A549 (cell line): ENCODE data around the gene ZNF280B. TPM values are rescaled to one million over a fixed set of nuclear protein-coding genes. Genes with fewer than 3 reads are reported as not detected.

Experiments
- ATAC-seq, 2 experiments: fragments of 200-7000 bp in 1 of 2; fragments of >200 bp in 1 of 2; cut with Nextera tagmentation in 1 of 2; cut with Tn5 transposase in 1 of 2; 3 replicates each; pipeline versions ENCODE4 v1.8.0 to v1.9.1; 2018 to 2020; ENCODE audit warnings: mild to moderate bottlenecking in 1 of 2, moderate library complexity in 1 of 2
- CTCF ChIA-PET: fragments of 300-600 bp; sonication (Branson Sonifier 250); formaldehyde crosslinking; extraction: SDS; loops from one replicate; lab custom pipeline; 2021; ENCODE audit warnings: antibody characterized with exemption, inconsistent platforms; lab: Yijun Ruan, JAX
- POLR2A ChIA-PET: fragments of 350-600 bp; formaldehyde crosslinking; extraction: SDS; loops from one replicate; lab custom pipeline; 2021; ENCODE audit warnings: antibody characterized with exemption, inconsistent platforms; lab: Yijun Ruan, JAX
- DNase-seq, 2 experiments: peaks; one replicate each; pipeline versions ENCODE4 v3.0.0 to v3.0.0-alpha.2; 2011 to 2016; ENCODE audit warnings: low read depth in 1 of 2, low spot score in 1 of 2
- FAIRE-seq: peaks from 2 replicates; lab custom pipeline; 2011; peaks lifted over from hg19 to GRCh38; lab: Jason Lieb, UNC
- H3K27ac ChIP-seq, 2 experiments: fragments of >200 bp; sonication (Bioruptor Twin); formaldehyde crosslinking; 3 replicates each; pipeline ENCODE4 v1.5.1; 2016 to 2017
- H3K4me1 ChIP-seq: fragments of >200 bp; sonication (Bioruptor Twin); formaldehyde crosslinking; 3 replicates; pipeline ENCODE4 v1.6.1; 2016
- H3K4me2 ChIP-seq: fragments of >200 bp; sonication (Bioruptor Twin); formaldehyde crosslinking; 3 replicates; pipeline ENCODE4 v1.6.1; 2016
- H3K4me3 ChIP-seq: fragments of >200 bp; sonication (Bioruptor Twin); formaldehyde crosslinking; 3 replicates; pipeline ENCODE4 v1.5.1; 2016
- H3K9me3 ChIP-seq: fragments of >200 bp; sonication (Bioruptor Twin); formaldehyde crosslinking; 3 replicates; pipeline ENCODE4 v1.6.1; 2016
- BHLHE40 ChIP-seq: IDR thresholded peaks from 2 replicates; pipeline ENCODE4 v1.6.1; 2012; ENCODE audit warnings: low read depth, low read length, inconsistent platforms
- ESRRA ChIP-seq: fragments of 150-350 bp; IDR thresholded peaks from 2 replicates; pipeline ENCODE4 v1.6.1; 2014; ENCODE audit warnings: mild to moderate bottlenecking, low read length, borderline replicate concordance
- GATA3 ChIP-seq: IDR thresholded peaks from 2 replicates; pipeline ENCODE4 v1.6.1; 2012; ENCODE audit warnings: borderline replicate concordance
- HOXB5 ChIP-seq: fragments of 250-450 bp; sonication (Bioruptor Pico); IDR thresholded peaks from 2 replicates; pipeline ENCODE4 v1.5.0; 2020; ENCODE audit warnings: mild to moderate bottlenecking, moderate library complexity
- KDM1A ChIP-seq: fragments of 200-600 bp; sonication (generic); IDR thresholded peaks from 2 replicates; pipeline ENCODE4 v1.6.1; 2016; ENCODE audit warnings: low read depth, mild to moderate bottlenecking
- MAZ ChIP-seq: fragments of 150-350 bp; IDR thresholded peaks from 2 replicates; pipeline ENCODE4 v1.6.1; 2014; ENCODE audit warnings: antibody characterized with exemption, low read depth, low read length, borderline replicate concordance
- MYC ChIP-seq: IDR thresholded peaks from 2 replicates; pipeline ENCODE4 v1.6.1; 2012; ENCODE audit warnings: mild to moderate bottlenecking, inconsistent platforms, low read length, improper control_type of control experiment, borderline replicate concordance
- NPAS2 ChIP-seq: fragments of 250-450 bp; sonication (Bioruptor Pico); IDR thresholded peaks from 2 replicates; pipeline ENCODE4 v1.8.0; 2022; ENCODE audit warnings: mild to moderate bottlenecking, moderate library complexity, borderline replicate concordance
- NR3C1 ChIP-seq: fragments of >200 bp; sonication (Bioruptor Twin); formaldehyde crosslinking; IDR thresholded peaks from 3 replicates; pipeline ENCODE4 v1.6.1; 2017
- POLR2A ChIP-seq: IDR thresholded peaks from 2 replicates; pipeline ENCODE4 v1.6.1; 2012; ENCODE audit warnings: mild to moderate bottlenecking, low read length
- RARB ChIP-seq: fragments of 250-450 bp; sonication (Bioruptor Pico); IDR thresholded peaks from 2 replicates; pipeline ENCODE4 v1.8.0; 2021; ENCODE audit warnings: mild to moderate bottlenecking, moderate library complexity
- SREBF2 ChIP-seq: fragments of 450-650 bp; IDR thresholded peaks from 2 replicates; pipeline ENCODE4 v1.6.1; 2014; ENCODE audit warnings: mild to moderate bottlenecking, moderate library complexity
- TP53 ChIP-seq: fragments of 250-450 bp; sonication (Bioruptor Pico); IDR thresholded peaks from 2 replicates; pipeline ENCODE4 v1.5.0; 2021; ENCODE audit warnings: mild to moderate bottlenecking, moderate library complexity
- ZC3H11A ChIP-seq: fragments of 450-650 bp; IDR thresholded peaks from 2 replicates; pipeline ENCODE4 v1.6.1; 2014; ENCODE audit warnings: antibody characterized with exemption, mild to moderate bottlenecking
- ZFP36 ChIP-seq: fragments of 450-650 bp; IDR thresholded peaks from 2 replicates; pipeline ENCODE4 v1.6.1; 2014; ENCODE audit warnings: borderline replicate concordance; ENCODE audit not compliant: partially characterized antibody
- ZSCAN20 ChIP-seq: fragments of 250-450 bp; sonication (Bioruptor Pico); IDR thresholded peaks from 2 replicates; pipeline ENCODE4 v1.8.0; 2022; ENCODE audit warnings: mild to moderate bottlenecking, moderate library complexity
- WGBS: methylation state at CpG from one replicate; pipeline ENCODE4 v1.1.6; 2017; ENCODE audit errors: missing lambda C conversion rate; 5-methylcytosine and 5-hydroxymethylcytosine counted together
- polyA plus RNA-seq, 4 experiments: library from polyadenylated mRNA; depleted of rRNA in 3 of 4; stranded (reverse); fragments of >200 nt; fragmentation: RNase III in 1 of 4; extraction: RNeasy Plus Mini Kit Qiagen cat#74134 plus additional on column Dnase treatment in 1 of 4; gene quantifications; 2 replicates in 3 of 4; 3 replicates in 1 of 4; pipeline ENCODE4 v1.2.3, GENCODE V29; 2011 to 2017
- TF ChIP-seq, protein P1 (sequence below): IDR thresholded peaks from 2 replicates; pipeline ENCODE4 v1.6.1; 2012
- TF ChIP-seq, protein P2 (sequence below): fragments of 450-650 bp; IDR thresholded peaks from 2 replicates; pipeline ENCODE4 v1.6.1; 2014; ENCODE audit warnings: antibody characterized with exemption
- TF ChIP-seq, protein P3 (sequence below): fragments of >200 bp; sonication (Bioruptor Twin); formaldehyde crosslinking; IDR thresholded peaks from 2 replicates; pipeline ENCODE4 v1.6.1; 2016
- TF ChIP-seq, protein P4 (sequence below): fragments of >200 bp; sonication (Bioruptor Twin); formaldehyde crosslinking; IDR thresholded peaks from 3 replicates; pipeline ENCODE4 v1.6.1; 2016
- TF ChIP-seq, protein P5 (sequence below): IDR thresholded peaks from 2 replicates; pipeline ENCODE4 v1.6.1; 2012
- TF ChIP-seq, protein P6 (sequence below): fragments of 200-600 bp; sonication (generic); IDR thresholded peaks from 2 replicates; pipeline ENCODE4 v1.6.1; 2016; ENCODE audit warnings: antibody characterized with exemption, mild to moderate bottlenecking, moderate library complexity

ZNF280B gene
- polyA plus RNA-seq, 2 of the 4 experiments (the other 2 are of a cell fraction): 2.3 to 5.1 TPM

DNA sequence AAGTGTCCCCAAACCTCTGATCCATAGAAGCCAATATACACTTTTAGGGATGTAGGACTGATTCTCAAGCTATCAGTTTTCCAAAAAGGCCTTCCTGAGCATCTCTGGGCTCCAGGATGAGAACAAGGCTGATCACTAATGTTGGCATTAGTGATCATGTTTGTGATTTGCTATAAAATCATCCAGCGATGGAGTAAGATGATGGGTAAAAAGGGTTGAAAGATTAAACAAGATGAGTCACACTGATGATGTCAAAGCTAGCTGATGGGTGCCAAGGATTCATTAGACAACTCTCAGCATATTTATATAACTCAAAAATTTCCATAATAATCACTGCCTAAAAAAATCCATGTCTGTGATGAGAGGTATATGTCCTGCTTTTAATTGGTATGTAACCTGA lies 42.8 kb downstream of the ZNF280B start:
- WGBS: 6% methylated on average over 1 of the region's 1 CpG
- ATAC-seq: no peak
- POLR2A ChIA-PET: interaction anchor here (1.1 kb wide), 1 partner anchor 418 kb away, joined by 3 read pairs; no protein-coding TSS in a partner anchor
- H3K27ac ChIP-seq: no peak overlapping the region
- no peak for TF ChIP-seq TP53 (CRISPR knock-in tag)
- no peak for TF ChIP-seq NPAS2
- TF ChIP-seq GATA3: no peak
- TF ChIP-seq, protein P1, sequence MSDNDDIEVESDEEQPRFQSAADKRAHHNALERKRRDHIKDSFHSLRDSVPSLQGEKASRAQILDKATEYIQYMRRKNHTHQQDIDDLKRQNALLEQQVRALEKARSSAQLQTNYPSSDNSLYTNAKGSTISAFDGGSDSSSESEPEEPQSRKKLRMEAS: no peak
- TF ChIP-seq, protein P2, sequence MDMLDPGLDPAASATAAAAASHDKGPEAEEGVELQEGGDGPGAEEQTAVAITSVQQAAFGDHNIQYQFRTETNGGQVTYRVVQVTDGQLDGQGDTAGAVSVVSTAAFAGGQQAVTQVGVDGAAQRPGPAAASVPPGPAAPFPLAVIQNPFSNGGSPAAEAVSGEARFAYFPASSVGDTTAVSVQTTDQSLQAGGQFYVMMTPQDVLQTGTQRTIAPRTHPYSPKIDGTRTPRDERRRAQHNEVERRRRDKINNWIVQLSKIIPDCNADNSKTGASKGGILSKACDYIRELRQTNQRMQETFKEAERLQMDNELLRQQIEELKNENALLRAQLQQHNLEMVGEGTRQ: no peak
- TF ChIP-seq, protein P3, sequence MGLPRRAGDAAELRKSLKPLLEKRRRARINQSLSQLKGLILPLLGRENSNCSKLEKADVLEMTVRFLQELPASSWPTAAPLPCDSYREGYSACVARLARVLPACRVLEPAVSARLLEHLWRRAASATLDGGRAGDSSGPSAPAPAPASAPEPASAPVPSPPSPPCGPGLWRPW: no peak
- no peak for TF ChIP-seq SREBF2
- no peak for TF ChIP-seq ZSCAN20 (CRISPR knock-in tag)
- TF ChIP-seq, protein P4, sequence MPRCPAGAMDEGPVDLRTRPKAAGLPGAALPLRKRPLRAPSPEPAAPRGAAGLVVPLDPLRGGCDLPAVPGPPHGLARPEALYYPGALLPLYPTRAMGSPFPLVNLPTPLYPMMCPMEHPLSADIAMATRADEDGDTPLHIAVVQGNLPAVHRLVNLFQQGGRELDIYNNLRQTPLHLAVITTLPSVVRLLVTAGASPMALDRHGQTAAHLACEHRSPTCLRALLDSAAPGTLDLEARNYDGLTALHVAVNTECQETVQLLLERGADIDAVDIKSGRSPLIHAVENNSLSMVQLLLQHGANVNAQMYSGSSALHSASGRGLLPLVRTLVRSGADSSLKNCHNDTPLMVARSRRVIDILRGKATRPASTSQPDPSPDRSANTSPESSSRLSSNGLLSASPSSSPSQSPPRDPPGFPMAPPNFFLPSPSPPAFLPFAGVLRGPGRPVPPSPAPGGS: no peak
- TF ChIP-seq RARB: no peak
- TF ChIP-seq, all 56 proteins: peak for 0
- CTCF ChIA-PET: interaction anchor here (0.9 to 4.8 kb wide), 10 partner anchors 8 to 491 kb away, joined by 3 to 58 read pairs (median 4); no protein-coding TSS in a partner anchor
- FAIRE-seq (no peak), DNase-seq (no peak)
- H3K9me3 ChIP-seq: no peaks in the 10 kb centered on the region
- no peak overlapping the region for H3K4me2 ChIP-seq
- H3K4me3 ChIP-seq: no peak overlapping the region
- H3K4me1 ChIP-seq: no peaks in the 10 kb centered on the region

DNA sequence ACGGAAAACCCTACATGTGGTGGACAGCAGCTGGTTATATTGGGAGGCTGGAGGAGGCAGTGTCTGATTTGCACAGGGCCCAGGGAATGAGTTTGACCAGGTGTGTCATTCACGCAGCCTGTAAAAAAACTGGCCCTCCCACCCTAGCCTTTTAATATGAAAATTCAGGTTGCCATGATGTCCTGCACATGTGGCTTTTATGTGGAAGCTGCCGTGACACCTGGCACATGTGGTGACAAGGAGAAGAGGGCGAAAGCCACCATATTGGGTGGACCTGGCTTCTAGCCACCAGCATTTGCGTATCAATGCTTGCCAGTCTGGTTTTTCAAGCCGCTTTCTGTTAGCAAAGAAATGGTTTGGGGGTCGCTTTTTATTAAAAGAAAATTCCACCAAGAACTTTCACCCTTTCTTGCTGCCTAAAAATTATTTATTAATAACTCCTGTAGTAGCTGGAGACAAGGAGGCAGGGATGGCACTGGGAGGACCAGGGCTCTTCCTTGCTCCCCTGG lies 43.4 kb downstream of the ZNF280B start:
- no peaks in the 10 kb centered on the region for H3K4me1 ChIP-seq
- TF ChIP-seq KDM1A: no peak
- TF ChIP-seq NR3C1: no peak
- TF ChIP-seq, protein P5, sequence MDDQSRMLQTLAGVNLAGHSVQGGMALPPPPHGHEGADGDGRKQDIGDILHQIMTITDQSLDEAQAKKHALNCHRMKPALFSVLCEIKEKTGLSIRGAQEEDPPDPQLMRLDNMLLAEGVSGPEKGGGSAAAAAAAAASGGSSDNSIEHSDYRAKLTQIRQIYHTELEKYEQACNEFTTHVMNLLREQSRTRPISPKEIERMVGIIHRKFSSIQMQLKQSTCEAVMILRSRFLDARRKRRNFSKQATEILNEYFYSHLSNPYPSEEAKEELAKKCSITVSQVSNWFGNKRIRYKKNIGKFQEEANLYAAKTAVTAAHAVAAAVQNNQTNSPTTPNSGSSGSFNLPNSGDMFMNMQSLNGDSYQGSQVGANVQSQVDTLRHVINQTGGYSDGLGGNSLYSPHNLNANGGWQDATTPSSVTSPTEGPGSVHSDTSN: no peak
- no peak for TF ChIP-seq ZC3H11A
- no peak for TF ChIP-seq HOXB5 (CRISPR knock-in tag)
- no peak for TF ChIP-seq ESRRA
- TF ChIP-seq MAZ: no peak
- no peak for TF ChIP-seq POLR2A
- TF ChIP-seq GATA3: no peak
- TF ChIP-seq BHLHE40: no peak
- TF ChIP-seq, protein P6, sequence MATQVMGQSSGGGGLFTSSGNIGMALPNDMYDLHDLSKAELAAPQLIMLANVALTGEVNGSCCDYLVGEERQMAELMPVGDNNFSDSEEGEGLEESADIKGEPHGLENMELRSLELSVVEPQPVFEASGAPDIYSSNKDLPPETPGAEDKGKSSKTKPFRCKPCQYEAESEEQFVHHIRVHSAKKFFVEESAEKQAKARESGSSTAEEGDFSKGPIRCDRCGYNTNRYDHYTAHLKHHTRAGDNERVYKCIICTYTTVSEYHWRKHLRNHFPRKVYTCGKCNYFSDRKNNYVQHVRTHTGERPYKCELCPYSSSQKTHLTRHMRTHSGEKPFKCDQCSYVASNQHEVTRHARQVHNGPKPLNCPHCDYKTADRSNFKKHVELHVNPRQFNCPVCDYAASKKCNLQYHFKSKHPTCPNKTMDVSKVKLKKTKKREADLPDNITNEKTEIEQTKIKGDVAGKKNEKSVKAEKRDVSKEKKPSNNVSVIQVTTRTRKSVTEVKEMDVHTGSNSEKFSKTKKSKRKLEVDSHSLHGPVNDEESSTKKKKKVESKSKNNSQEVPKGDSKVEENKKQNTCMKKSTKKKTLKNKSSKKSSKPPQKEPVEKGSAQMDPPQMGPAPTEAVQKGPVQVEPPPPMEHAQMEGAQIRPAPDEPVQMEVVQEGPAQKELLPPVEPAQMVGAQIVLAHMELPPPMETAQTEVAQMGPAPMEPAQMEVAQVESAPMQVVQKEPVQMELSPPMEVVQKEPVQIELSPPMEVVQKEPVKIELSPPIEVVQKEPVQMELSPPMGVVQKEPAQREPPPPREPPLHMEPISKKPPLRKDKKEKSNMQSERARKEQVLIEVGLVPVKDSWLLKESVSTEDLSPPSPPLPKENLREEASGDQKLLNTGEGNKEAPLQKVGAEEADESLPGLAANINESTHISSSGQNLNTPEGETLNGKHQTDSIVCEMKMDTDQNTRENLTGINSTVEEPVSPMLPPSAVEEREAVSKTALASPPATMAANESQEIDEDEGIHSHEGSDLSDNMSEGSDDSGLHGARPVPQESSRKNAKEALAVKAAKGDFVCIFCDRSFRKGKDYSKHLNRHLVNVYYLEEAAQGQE: no peak
- TF ChIP-seq ZFP36: no peak
- no peak for TF ChIP-seq MYC
- H3K9me3 ChIP-seq: 0 out of 3 replicates have a peak, but pooled peaks cover 2% of the 10 kb centered on the region
- ATAC-seq (no peak), FAIRE-seq (no peak), DNase-seq (no peak)
- ChIA-PET POLR2A (interaction anchor here (1.1 kb wide), 1 partner anchor 419 kb away, joined by 3 read pairs; no protein-coding TSS in a partner anchor), CTCF (interaction anchor here (0.9 to 4.8 kb wide), 15 partner anchors 8 to 491 kb away, joined by 3 to 58 read pairs (median 6); no protein-coding TSS in a partner anchor)
- WGBS: 58% methylated on average over 7 of the region's 7 CpGs
- H3K27ac ChIP-seq: no peak overlapping the region
- no peak overlapping the region for H3K4me2 ChIP-seq
- H3K4me3 ChIP-seq: no peak overlapping the region
